ENCODE measurements around the gene SHC1. TPM values are rescaled to one million over a fixed set of nuclear protein-coding genes. Genes with fewer than 3 reads are reported as not detected.

SHC1 gene
- polyA plus RNA-seq, 1 experiment = 653 TPM

GRCh38 chr1:154972517-154973343 lies 2.2 kb upstream of the SHC1 start:
- TF ChIP-seq CTCF (IDR thresholded peaks at IDR 0.05; ENCODE audit: insufficient read depth, low read depth, low read length) = no peak
- ChIA-PET CTCF (interaction anchor here (0.8 to 4.5 kb wide), 12 partner anchors 9 to 119 kb away, joined by 3 to 30 read pairs (median 6); partner anchors contain the start of genes ADAM15, PBXIP1, PYGO2 and ZBTB7B), POLR2A (interaction anchor here (0.6 to 1.0 kb wide), 3 partner anchors 12 to 35 kb away, joined by 3 to 7 read pairs (median 5); partner anchors contain the start of gene PYGO2)
- DNase-seq (ENCODE audit: low read depth) = peak; percentile 85
- Histone ChIP-seq H3K4me3 (ENCODE audit: low read depth, low read length) (peak overlapping the region; percentile 70), H3K36me3 (ENCODE audit: control insufficient read depth, insufficient read depth, low read length) (peaks cover 8% of the 10 kb centered on the region), H3K27me3 (ENCODE audit: control insufficient read depth, insufficient read depth, low read length) (no peaks in the 10 kb centered on the region)

DNA sequence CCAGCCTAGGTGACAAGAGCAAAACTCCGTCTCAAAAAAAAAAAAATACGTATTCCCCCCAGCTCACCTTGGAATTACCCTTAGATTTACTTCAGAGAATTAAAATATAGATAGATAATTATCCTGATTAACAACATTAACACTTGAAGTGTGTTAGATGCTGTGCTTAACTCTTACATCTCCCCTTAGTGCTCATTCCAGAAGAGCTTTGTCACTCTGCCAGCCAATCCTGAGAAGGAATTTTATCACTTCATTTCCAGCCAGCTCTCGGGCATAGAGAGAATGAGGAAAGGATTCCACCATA lies 1.6 kb upstream of the SHC1 start:
- no peak for TF ChIP-seq CTCF (IDR thresholded peaks at IDR 0.05; ENCODE audit: insufficient read depth, low read depth, low read length)
- no peaks in the 10 kb centered on the region for H3K27me3 ChIP-seq (ENCODE audit: control insufficient read depth, insufficient read depth, low read length)
- H3K4me3 ChIP-seq (ENCODE audit: low read depth, low read length) = peak overlapping the region; percentile 29
- CTCF ChIA-PET = interaction anchor here (0.8 to 4.5 kb wide), 11 partner anchors 9 to 119 kb away, joined by 3 to 30 read pairs (median 5); partner anchors contain the start of genes ADAM15, PBXIP1, PYGO2 and ZBTB7B
- peaks cover 13% of the 10 kb centered on the region for H3K36me3 ChIP-seq (ENCODE audit: control insufficient read depth, insufficient read depth, low read length)
- POLR2A ChIA-PET = interaction anchor here (0.9 to 1.0 kb wide), 2 partner anchors 11 to 34 kb away, joined by 3 to 5 read pairs; partner anchors contain the start of gene PYGO2
- DNase-seq (ENCODE audit: low read depth) = no peak

- Histone ChIP-seq H3K36me3 (ENCODE audit: control insufficient read depth, insufficient read depth, low read length) (peaks cover 17% of the 10 kb centered on the region), H3K4me3 (ENCODE audit: low read depth, low read length) (peak overlapping the region; percentile 5; the same call in 1 of the 2 replicates), H3K27me3 (ENCODE audit: control insufficient read depth, insufficient read depth, low read length) (no peaks in the 10 kb centered on the region)
- TF ChIP-seq CTCF (IDR thresholded peaks at IDR 0.05; ENCODE audit: insufficient read depth, low read depth, low read length) = no peak
- no peak for DNase-seq (ENCODE audit: low read depth)
- ChIA-PET POLR2A (interaction anchor here (0.6 kb wide), 1 partner anchor 1732 kb away, joined by 11 read pairs; no protein-coding TSS in a partner anchor), CTCF (interaction anchor here (0.8 to 5.4 kb wide), 15 partner anchors 8 to 412 kb away, joined by 3 to 40 read pairs (median 7); partner anchors contain the start of genes ADAM15, PBXIP1, PYGO2 and ZBTB7B)
Measured at GRCh38 chr1:154971341-154971998, 923 bp upstream of the SHC1 start.

- POLR2A ChIA-PET = interaction anchor here (0.6 to 0.7 kb wide), 3 partner anchors 10 to 26 kb away, joined by 3 to 10 read pairs (median 5); no protein-coding TSS in a partner anchor
- CTCF ChIA-PET = interaction anchor here (0.6 to 5.4 kb wide), 10 partner anchors 8 to 1438 kb away, joined by 3 to 40 read pairs (median 10); partner anchors contain the start of genes PBXIP1 and PYGO2
- DNase-seq (ENCODE audit: low read depth) = no peak
Measured at GRCh38 chr1:154969860-154970452, 591 bp downstream of the SHC1 start.

More at GRCh38 chr1:154969860-154970452, 591 bp downstream of the SHC1 start:
- peak overlapping the region; percentile 73 for H3K4me3 ChIP-seq (ENCODE audit: low read depth, low read length)
- no peak for TF ChIP-seq CTCF (IDR thresholded peaks at IDR 0.05; ENCODE audit: insufficient read depth, low read depth, low read length)
- H3K27me3 ChIP-seq (ENCODE audit: control insufficient read depth, insufficient read depth, low read length) = no peaks in the 10 kb centered on the region
- H3K36me3 ChIP-seq (ENCODE audit: control insufficient read depth, insufficient read depth, low read length) = peaks cover 26% of the 10 kb centered on the region

Measured in BJ (cell line).